8988T (cell line): ENCODE data around the gene IP6K3.

ENCODE experiments used
- DNase-seq: peaks from one replicate; pipeline ENCODE4 v3.0.0; 2011

Gene IP6K3

GRCh38 chr6:33686981-33687975, 59.4 kb downstream of the IP6K3 start:
- no peak for DNase-seq

DNA sequence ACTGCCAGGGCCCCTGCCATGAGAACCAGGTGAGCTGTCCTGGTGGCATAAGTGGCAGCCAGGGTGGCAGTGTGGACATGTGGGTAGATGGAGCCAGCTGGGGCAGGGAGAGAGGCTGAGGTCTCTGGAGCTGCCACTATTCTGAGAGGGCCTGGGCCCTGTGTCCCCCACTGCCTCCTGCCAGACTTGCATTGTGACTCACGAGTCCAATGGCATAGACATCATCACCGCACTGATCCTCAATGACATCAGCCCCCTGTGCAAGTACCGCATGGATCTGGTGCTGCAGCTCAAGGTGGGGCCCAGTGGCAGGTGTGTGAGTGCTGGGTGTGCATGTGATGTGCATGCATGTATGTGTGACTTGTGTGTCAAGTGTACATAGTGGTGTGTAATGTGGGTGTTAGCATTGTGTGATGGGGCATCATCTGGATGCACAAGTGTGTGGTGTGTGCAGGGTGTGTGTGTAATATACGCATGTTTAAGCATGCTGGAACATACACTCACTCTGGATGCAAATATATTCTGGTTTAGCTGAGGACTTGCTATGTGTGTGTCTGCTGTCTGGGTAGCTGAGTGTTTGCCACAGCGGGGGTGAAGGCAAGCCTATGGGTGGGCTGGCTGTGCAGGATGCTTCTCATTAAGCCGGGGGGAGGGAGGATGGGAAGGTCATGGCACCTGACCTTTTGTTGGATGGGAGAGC, 60.3 kb downstream of the IP6K3 start:
- no peak for DNase-seq

- no peak for DNase-seq
These were observed 61.1 kb downstream of the IP6K3 start for GRCh38 chr6:33685411-33686224.

- DNase-seq = no peak
These were observed 61.7 kb downstream of the IP6K3 start for GRCh38 chr6:33684983-33685382.

DNA sequence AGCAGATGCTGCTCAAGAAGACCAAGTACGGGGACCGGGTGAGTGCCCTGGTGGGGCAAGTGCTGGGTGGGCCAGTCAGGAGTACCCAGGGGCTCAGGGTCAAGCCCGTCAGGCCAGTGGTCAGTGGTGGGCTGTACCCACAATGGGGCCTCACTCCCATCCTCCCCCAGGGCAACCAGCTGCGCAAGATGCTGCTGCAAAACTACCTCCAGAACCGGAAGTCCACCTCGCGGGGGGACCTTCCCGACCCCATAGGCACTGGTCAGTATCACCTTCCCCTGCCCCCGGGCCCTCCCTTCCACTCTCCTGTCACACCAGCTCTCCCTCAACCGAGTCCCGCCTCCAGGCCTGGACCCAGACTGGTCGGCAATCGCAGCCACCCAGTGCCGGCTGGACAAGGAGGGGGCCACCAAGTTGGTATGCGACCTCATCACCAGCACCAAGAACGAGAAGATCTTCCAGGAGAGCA, 62.2 kb downstream of the IP6K3 start:
- DNase-seq = no peak

DNA sequence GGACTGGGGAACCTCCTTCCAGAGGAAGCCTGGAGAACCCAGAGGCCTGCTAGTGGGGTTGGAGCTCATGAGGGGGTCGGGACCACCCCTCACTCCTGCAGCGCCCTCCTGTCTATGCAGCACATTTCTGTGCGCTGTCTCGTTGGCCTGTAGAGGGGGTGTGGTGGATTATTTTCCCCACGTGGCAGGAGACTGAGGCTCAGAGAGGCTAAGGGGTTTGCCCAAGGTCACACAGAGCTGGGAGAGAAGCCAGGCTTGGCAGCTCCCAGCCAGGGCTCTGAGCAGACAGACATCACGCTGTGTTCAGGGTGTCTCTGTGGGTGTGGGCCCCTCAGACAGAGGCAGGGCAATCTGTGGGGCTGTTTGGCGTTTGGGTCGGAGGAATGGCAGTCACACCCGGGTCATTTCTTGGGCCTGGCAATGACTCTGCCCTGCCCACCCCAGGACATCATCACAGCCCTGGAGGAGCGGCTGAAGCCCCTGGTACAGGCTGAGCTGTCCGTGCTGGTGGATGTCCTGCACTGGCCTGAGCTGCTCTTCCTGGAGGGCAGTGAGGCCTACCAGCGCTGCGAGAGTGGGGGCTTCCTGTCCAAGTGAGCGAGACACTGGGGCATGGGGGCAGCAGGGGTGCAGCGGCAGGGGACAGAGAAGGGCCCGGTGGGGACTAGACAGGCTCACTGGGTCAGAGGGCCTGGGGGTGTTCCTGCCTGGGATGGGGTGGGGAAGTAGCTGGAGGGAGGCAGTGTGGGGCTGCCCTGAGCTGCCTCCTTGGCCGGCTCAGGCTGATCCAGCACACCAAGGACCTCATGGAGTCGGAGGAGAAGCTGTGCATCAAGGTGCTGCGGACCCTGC, 62.9 kb downstream of the IP6K3 start:
- no peak for DNase-seq

DNA sequence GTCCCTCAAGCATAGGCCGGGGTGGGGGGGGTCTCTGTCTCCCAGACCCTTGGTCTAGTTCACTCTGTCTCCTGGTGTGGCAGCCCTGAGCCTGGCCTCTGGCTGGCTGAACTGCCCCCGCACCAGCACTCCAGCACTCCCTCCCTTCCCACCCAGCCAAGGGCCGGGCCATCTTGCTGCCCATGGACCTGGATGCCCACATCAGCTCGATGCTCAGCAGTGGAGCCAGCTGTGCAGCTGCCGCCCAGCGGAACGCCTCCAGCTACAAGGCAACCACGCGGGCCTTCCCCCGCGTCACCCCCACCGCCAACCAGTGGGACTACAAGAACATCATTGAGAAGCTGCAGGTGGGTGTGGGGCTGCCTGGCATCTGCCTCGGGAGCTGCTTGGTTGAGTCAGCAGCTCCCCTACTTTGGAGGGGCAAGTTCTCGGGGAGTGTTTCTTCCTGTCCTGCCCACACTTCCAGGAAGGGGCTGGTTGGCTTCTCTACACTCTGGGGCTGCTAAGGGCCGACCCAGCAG, 63.6 kb downstream of the IP6K3 start:
- no peak for DNase-seq

DNA sequence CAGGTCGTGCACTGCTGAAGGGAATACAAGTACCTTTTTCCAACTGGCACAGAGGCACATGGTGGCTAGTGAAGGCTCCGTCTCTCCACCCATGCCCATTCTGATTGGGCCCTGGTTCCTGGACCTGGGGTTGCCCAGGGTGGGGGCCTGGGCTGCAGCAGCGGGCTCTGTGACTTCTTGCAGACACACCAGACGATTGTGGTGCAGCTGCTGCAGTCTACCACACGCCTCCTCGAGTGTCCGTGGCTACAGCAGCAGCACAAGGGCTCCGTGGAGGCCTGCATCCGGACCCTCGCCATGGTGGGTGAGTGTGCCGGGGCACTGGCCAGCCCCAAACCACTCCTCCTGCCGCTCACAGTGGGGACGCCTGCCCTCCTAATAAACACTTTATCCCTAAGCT, 64.4 kb downstream of the IP6K3 start:
- DNase-seq = no peak

DNA sequence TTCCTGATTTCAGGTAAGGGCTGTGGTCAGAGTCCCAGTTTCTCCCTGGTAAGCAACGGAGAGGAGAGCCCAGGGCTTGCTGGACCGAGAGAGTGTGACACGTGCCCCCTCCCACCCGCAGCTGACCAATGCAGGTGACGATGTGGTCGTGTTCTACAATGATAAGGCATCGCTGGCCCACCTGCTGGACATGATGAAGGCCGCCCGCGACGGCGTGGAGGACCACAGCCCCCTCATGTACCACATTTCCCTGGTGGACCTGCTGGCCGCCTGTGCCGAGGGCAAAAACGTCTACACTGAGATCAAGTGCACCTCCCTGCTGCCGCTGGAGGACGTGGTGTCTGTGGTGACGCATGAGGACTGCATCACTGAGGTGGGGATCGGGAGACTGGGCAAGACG, 66.9 kb downstream of the IP6K3 start:
- no peak for DNase-seq

- no peak for DNase-seq
These were observed 67.7 kb downstream of the IP6K3 start for GRCh38 chr6:33678932-33679490.

GRCh38 chr6:33678233-33678931, 68.3 kb downstream of the IP6K3 start:
- no peak for DNase-seq

DNA sequence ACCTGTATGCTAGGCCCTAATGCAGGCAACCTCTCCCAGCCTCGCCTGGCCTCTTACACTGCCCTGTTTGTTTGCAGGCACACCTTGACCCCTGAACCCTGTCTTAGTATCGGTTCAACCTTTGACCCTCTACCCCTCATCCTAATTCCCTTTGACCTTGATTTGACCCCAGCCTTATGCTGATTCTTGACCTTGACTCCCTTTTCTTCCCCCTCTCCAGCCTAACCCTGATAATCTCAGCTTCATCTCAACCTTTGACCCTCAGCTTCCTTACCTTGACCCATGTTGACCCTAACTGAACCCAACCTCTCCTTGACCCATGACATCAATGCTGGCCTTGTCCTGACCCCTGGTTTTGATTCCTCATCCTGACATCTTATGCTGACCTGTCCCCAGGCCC, 69.0 kb downstream of the IP6K3 start:
- DNase-seq = no peak

DNA sequence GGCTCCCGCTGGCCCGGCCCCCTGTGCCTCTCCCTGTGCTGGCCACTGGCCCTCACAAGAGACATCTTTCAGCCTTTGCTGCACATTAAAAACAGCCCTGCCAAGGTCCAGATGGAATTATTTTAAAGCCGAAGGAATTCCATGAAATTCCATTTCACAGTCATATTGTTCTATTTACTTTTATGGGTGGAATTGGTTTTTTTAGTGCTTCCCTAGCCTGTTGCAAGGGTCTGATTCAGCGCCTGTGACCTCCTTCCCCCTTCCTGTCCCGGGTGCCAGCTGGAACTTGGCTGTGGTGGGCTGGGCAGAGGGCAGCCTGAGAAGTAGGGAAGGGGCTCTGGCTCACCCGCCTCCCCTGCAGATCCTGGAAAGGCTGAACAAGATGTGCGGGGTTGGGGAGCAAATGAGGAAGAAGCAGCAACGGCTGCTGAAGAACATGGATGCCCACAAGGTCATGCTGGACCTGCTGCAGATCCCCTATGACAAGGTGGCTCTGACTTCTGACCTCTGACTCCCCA, 69.5 kb downstream of the IP6K3 start:
- DNase-seq = no peak

DNA sequence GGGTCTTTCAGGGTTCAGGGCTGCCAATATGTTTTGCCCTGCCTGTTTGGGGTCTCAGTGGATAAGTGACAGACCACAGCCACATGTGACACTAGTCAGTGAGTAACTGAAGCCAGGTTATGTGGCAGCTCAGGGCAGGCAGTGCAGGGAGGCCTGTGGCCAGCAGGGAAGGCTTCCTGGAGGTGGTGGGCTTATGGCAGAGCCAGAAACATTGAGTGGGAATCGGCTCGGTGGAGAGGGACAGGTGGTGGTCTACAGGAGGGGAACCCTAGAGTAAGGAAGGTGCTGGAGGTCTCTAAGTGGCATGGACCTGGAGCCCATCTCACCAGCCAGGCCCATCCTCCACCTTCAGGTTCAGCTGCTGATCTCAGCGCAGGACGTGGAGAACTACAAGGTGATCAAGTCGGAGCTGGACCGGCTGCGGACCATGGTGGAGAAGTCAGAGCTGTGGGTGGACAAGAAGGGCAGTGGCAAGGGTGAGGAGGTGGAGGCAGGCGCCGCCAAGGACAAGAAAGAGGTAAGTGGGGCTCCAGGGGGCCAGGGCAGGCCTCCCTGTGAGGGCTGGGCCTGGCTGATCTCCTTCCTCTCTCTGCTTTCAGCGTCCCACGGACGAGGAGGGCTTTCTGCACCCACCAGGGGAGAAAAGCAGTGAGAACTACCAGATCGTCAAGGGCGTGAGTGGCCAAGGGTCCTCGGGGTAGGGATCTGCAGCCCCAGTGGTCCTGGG, 70.1 kb downstream of the IP6K3 start:
- no peak for DNase-seq

GRCh38 chr6:33675968-33676367, 70.7 kb downstream of the IP6K3 start:
- DNase-seq = no peak

DNA sequence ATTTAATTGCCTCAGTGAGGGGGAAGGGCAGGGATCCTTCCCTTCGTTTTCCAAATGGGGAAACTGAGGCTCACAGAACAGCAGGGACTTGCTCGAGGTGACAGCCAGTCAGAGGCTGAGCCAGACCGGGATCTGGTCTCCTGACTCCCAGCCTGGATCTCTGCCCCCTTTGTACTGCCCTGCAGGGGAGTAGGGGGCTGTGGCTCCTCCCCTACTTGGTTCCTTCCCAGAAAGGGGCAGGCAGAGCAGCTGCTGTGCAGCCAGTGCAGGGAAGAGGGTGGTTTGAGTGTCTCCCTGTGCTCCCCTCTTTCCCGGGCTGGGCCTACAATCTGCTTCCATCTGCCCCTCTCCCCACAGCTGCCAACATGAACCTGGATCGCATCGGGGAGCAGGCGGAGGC, 72.9 kb downstream of the IP6K3 start:
- DNase-seq = no peak

DNA sequence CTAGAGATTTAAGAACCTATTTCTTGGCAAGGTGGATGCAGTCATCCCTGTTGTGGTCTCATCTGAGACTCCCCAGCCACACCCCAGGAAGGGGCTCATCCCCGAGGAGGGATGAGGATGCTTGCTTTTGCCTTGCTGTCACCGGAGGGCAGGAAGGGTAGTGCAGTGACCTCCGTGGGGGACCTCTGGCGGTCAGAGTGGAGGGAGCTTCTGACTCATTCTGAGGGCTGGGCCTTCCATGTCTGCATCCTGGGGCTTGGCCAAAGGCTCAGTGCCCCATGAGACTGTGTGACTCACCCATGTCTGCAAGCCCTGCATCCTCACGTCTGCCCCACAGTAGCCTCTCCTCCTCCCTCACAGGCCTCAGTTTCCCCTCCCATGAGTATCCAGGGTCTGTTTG, 73.9 kb downstream of the IP6K3 start:
- DNase-seq = peak; percentile 96

- no peak for DNase-seq
These were observed 75.0 kb downstream of the IP6K3 start for GRCh38 chr6:33671744-33672072.
